ENCODE data around the gene RNF157.

RNF157 gene

DNA sequence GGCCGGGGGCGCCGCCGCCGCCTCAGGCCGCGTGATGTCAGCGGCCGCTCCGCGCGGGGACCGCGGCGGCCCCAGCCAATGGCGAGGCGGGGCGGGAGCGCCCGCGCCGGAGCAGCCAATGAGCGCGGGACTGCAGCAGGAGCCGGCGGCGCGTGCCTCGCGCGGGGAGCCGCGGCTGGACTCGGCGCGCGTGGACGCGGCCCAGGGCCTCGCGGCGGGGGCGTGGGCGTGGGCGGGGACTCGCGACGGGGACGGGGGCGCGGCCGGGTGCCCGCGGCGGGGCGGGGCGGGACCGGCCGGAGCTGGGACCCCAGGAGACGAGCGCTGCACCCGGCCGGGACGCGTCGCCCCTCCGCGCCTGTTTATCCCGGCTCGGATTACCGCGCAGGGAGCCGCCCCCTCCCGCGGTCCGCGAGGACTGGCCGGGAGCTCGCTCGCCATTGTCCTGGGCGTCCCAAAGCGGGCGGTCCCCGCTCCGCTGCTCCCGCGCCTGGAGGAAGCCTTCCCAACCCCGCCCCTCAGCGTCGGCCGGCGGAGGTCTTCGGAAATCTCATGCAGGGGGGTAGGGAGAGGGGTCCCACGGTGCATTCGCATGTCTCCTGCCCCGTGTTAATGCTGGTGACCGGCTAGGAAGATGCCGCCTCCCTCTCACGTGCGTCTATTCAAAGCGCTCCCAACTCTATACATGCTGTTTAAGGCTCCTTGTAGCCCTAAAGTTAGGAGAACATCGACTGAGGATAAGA is at the start of gene RNF157:
RNF157 (minus strand) TSS at position 33 of the 743 bp plus-strand sequence. CDS start 253 bp downstream, outside the sequence.
- TF ChIP-seq, protein P1, sequence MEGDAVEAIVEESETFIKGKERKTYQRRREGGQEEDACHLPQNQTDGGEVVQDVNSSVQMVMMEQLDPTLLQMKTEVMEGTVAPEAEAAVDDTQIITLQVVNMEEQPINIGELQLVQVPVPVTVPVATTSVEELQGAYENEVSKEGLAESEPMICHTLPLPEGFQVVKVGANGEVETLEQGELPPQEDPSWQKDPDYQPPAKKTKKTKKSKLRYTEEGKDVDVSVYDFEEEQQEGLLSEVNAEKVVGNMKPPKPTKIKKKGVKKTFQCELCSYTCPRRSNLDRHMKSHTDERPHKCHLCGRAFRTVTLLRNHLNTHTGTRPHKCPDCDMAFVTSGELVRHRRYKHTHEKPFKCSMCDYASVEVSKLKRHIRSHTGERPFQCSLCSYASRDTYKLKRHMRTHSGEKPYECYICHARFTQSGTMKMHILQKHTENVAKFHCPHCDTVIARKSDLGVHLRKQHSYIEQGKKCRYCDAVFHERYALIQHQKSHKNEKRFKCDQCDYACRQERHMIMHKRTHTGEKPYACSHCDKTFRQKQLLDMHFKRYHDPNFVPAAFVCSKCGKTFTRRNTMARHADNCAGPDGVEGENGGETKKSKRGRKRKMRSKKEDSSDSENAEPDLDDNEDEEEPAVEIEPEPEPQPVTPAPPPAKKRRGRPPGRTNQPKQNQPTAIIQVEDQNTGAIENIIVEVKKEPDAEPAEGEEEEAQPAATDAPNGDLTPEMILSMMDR (IDR thresholded peaks at IDR 0.05; ENCODE audit: insufficient read depth, low read length, missing control alignments) = no peak
- ChIA-PET CTCF (interaction anchor here (1.0 to 1.4 kb wide), 2 partner anchors 39 to 119 kb away, joined by 3 to 6 read pairs; no protein-coding TSS in a partner anchor), POLR2A (interaction anchor here (1.4 kb wide), 1 partner anchor 24 kb away, joined by 5 read pairs; the partner anchor contains the start of gene UBALD2)
- no peak for DNase-seq (ENCODE audit: low read depth, low spot score)
- H3K4me3 ChIP-seq (ENCODE audit: low read depth, low read length) = peak within 1 kb of the TSS; percentile 61

DNA sequence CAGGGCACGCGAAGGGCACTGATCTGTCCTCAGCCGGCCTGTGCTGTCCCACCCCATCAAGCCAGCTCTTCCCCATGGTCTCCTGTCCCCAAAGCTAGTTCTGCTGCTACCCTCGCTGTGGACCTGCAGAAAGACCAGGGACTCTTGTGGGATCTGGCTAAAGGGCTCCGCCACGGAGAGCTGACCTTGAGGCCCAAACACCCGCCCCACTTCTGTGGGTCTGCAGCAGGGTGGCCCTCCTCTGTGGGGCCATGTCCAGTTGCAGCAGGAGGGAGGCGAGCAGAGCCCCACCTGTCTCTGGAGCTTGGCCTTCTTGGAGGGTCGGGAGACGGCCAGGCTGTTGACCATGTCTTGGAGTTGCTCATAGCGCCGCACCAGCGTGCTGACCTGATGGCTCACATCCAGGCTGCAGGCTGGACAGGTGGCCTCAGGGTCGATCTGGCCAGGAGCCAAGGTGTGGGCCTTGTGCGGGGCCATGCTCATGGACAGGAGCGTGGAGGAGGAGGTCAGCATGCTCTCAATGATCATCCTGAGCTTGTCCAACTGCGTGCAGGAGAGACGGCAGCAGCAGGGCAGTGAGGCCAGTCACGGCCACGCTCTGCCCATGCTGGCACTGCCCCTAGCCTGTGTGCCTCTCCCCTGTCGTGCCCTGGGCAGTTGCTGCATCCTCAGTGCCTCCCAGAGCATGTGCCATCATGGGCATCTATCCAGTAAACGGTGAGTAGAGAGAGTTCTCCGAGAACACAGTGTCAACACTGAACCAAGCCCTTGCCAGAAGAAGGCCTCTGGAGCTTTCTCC is 41.5 kb upstream of the RNF157 start:
- ChIA-PET CTCF (interaction anchor here (0.7 to 9.0 kb wide), 11 partner anchors 8 to 276 kb away, joined by 3 to 292 read pairs (median 6); partner anchors contain the start of genes SPHK1 and UBALD2), POLR2A (no interaction called here)
- TF ChIP-seq, protein P1 (IDR thresholded peaks at IDR 0.05; ENCODE audit: insufficient read depth, low read length, missing control alignments) = no peak
- DNase-seq (ENCODE audit: low read depth, low spot score) = no peak
- no peak overlapping the region for H3K4me3 ChIP-seq (ENCODE audit: low read depth, low read length)

DNA sequence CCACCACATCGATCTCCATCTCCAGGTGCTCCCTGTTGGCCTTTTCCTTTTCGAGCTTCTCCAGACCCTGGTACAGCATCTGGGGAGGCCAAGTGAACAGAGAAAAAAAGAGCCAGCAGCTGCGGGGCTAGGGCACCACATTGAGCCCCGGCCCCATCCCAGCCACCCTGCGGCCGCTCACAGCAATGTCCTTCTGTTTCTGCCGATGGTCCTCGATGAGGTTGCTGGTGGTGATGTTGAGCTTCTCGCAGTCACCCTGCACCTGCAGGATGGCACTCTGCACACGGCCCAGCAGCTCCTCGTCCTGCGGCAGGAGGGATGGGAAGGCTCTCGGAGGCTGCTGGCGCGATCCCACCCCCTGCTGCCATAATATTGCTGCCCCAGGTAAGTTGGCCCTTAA is 40.4 kb upstream of the RNF157 start:
- ChIA-PET CTCF (interaction anchor here (0.7 to 9.0 kb wide), 27 partner anchors 8 to 321 kb away, joined by 3 to 292 read pairs (median 6); partner anchors contain the start of genes CDK3, FOXJ1, SPHK1 and UBALD2), POLR2A (no interaction called here)
- DNase-seq (ENCODE audit: low read depth, low spot score) = no peak
- H3K4me3 ChIP-seq (ENCODE audit: low read depth, low read length) = no peak overlapping the region
- TF ChIP-seq, protein P1 (IDR thresholded peaks at IDR 0.05; ENCODE audit: insufficient read depth, low read length, missing control alignments) = no peak

DNA sequence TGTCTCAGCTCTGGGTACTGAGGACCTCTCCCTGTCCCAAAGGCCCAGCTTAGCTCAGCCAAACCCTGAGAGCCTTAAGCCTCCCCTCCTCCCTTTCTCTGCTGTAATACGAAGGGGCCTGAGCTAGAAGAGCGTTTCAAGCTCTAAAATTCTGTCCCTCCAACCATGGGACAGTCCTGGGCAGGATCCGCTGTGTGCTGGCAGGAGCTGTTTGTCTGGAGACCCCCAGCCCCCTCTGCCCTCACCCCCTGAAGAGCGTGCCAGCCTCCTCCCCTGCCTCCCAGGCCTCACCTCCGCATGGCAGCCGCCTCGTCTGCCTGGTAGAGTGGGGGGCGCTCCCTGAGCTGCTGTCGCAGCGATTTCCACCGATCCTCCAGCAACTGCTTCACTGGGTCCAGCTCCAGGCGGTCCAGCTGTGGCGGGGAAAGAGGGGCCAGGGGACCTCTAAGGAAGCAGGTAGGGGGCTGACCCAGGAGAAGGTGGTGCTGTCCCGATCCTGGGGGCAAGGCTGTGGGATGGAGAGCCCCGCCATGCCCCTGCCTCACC is 39.5 kb upstream of the RNF157 start:
- TF ChIP-seq, protein P1 (IDR thresholded peaks at IDR 0.05; ENCODE audit: insufficient read depth, low read length, missing control alignments) = no peak
- DNase-seq (ENCODE audit: low read depth, low spot score) = no peak
- ChIA-PET POLR2A (interaction anchor here (0.6 kb wide), 1 partner anchor 158 kb away, joined by 3 read pairs; no protein-coding TSS in a partner anchor), CTCF (interaction anchor here (0.6 to 9.0 kb wide), 82 partner anchors 9 to 431 kb away, joined by 3 to 292 read pairs (median 4); partner anchors contain the start of genes CDK3, EXOC7, FOXJ1 and UBALD2)
- no peak overlapping the region for H3K4me3 ChIP-seq (ENCODE audit: low read depth, low read length)

DNA sequence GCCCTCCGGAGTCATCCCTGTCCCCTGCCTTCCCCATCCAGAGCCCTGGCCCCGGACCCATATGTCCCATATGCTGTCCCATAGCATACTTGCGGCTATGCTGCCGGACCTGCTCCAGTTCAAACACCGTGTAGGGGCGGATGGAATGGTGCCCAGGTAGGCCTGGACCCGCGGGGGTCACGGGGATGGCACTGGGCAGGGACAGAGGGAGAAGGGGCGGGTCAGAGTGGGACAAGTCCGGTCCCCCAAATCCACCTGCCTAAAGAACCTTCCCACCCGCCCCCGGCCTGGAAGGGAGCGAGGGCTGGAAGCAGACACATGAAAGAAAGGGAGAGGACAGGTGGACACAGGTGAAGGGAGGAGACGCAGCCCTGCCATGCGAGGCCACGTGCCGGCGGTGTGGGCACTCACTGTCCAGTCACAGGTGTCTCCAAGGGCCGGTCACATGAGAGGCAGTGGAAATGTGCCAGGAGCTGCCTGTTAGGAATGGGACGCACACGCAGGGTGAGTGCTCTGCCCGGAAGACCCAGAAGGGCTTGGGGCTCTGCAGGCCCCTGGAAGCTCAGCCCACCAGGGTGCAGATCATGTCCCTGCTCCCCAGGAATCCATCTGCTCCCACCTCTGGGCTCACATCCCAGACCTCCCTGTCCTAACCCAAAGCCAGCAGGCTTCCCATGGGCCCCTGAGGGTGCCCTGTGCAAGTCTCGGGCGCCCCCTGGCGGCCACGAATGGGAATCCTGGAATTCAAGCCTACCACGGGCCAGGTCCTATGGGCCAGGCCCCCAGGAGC is 38.9 kb upstream of the RNF157 start:
- POLR2A ChIA-PET = interaction anchor here (0.6 kb wide), 1 partner anchor 158 kb away, joined by 3 read pairs; no protein-coding TSS in a partner anchor
- TF ChIP-seq, protein P1 (IDR thresholded peaks at IDR 0.05; ENCODE audit: insufficient read depth, low read length, missing control alignments) = peak; percentile 94

More for the DNA sequence above, 38.9 kb upstream of the RNF157 start:
- CTCF ChIA-PET = interaction anchor here (0.6 to 9.0 kb wide), 83 partner anchors 10 to 432 kb away, joined by 3 to 292 read pairs (median 4); partner anchors contain the start of genes CDK3, EXOC7, FOXJ1 and UBALD2
- no peak overlapping the region for H3K4me3 ChIP-seq (ENCODE audit: low read depth, low read length)
- DNase-seq (ENCODE audit: low read depth, low spot score) = peak; percentile 14
